ENCODE data around the gene RPL19.

- TF ChIP-seq CTCF (IDR thresholded peaks at IDR 0.05), result no peak
- no peak for TF ChIP-seq EZH2 (IDR thresholded peaks at IDR 0.05)
Observed at GRCh38 chr17:39238311-39238972, 38.4 kb downstream of the RPL19 start.
